NCI-H1694 (cell line): Measurements from ENCODE around the gene HIVEP3.

Experiments
- DNase-seq: peaks from one replicate; lab custom pipeline; 2025; lab: John Stamatoyannopoulos, UW

The HIVEP3 gene

DNA sequence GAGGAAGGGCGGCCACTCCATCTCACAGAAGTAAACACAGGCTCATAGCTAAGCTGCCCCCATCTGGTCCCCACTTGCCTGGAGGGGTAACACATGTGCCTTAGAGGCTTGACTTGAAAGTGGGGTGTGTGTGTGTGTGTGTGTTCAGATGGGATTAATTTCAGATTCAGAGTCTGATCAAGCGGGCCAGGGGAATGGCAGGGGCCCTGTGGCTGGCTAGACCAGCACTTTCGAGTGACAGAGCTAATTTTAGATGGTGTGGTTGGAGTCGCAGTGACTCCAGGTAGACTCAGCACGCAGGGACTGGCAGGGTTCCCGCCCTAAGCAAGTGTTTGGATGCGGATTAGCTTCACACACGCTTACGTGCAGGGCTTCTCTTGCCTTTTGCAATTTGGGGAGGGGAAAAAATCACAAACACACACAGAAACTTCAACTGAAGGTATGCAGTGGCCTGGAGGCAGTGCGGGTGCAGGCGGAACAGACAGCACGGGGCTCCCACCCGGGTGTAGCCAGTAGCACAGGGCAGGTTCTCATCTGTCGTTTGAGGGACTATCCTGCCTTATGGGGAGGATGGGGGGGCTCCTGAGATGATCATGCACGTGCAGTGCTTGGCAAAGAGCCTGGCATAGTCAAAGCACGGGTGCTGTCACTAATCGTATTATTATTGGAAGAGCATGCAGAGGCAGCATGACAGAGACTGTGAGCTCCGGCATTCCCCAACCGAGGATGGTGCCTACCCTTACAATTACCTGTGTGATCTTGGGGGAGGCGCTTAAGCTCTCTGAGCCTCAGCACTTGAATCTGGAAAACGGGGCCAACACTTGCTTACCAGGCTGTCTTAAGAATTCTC lies 435.5 kb downstream of the HIVEP3 start:
- peak; percentile 22 for DNase-seq

GRCh38 chr1:41482001-41482765 lies 436.5 kb downstream of the HIVEP3 start:
- peak; percentile 44 for DNase-seq

DNA sequence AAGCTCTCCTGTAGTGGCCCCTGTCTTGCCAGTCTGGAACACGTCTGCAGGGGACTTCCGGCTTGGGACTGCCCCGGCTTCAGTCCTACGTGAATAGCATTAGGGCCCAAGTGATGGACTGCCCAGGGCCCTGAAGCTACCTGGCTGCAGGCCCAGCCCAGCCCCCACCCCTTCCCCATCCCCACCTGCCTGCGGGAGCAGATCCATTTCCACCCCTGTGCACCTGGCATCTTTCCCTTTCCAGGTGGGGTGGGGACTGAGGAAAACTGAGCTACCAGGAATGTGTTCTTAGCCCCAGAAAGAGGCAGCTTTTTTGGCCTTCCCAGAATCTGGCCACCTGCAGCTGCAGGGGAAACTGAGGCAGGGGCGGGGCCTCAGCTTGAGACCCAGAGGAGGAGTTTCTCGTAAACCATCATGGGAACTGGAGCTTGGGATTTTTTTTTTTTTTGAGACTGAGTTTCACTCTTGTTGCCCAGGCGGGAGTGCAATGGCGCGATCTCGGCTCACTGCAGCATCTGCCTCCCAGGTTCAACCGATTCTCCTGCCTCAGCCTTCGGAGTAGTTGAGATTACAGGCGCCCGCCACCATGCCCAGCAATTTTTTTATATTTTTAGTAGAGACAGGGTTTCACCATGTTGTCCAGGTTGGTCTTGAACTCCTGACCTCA lies 437.5 kb downstream of the HIVEP3 start:
- DNase-seq, result no peak

GRCh38 chr1:41480204-41481108 lies 438.3 kb downstream of the HIVEP3 start:
- no peak for DNase-seq

- no peak for DNase-seq
These were observed 438.9 kb downstream of the HIVEP3 start for GRCh38 chr1:41479808-41480160.

DNA sequence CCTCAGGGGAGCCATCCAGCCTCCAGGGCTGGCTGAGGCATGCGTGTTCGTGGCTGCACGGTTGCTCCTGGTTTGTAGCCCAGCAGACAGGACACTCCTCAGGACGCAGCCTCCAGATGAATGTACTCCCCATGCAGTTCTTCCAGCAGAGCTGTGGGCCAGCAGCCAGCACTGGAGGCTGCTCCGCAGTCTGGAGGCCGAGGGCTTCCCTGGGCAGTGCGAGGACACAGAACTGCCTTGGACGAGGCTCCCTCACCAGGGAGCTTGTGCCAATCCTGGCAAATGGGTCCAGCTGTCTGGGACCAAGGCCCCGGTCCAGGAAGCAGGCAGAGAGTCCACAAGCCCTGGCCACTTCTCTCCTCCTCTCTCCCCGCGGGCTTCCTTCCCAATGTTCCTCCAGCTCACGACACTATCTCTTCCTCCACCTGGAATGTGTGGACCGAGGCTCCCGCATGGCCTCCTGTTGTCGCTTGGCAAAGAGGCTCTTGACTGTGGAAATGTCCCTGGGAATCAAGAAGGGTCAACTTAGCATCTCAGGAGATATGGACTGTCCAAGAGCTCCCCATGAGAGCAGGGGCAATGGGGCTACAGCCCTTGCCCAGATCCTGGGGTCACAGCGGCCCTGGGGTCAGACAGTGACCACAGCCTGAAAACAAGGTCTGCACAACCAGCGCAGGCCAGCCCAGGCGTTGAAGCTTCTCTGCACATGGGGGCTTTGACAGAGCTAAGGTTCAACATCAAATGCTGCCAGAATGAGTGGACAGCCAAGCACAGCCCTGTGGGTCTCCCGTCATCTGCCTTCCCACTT lies 439.5 kb downstream of the HIVEP3 start:
- DNase-seq, result no peak

DNA sequence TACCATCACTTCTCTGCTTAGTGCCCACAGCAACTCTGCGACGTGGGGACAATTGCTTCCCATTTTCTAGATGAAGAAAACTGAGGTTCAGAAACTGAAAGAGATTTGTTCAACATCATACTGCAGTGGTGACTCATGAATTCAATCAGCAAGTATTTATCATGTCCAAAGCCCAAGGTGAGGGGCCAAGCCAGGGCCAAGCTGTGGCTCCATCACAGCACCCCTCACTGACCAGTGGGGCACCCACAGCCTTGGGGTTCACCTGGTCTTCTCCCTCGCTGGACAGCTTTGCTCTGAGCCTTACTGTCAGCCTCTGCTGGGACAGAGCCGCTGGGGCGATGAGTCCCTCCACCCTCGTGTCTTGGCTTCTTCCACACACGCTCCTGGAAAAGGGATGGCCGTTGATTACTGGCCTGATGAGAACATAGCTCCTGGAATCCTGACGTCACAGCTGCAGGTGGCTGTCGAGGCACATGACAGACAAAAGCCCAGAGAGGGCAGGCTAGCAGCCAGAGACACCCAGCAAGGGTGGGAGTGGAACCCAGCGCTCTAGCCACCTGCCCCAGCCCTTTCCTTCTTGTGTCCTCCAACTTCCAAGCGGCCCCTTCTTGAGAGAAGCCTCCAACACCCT lies 440.5 kb downstream of the HIVEP3 start:
- no peak for DNase-seq

GRCh38 chr1:41476807-41477361 lies 441.8 kb downstream of the HIVEP3 start:
- DNase-seq, result no peak

DNA sequence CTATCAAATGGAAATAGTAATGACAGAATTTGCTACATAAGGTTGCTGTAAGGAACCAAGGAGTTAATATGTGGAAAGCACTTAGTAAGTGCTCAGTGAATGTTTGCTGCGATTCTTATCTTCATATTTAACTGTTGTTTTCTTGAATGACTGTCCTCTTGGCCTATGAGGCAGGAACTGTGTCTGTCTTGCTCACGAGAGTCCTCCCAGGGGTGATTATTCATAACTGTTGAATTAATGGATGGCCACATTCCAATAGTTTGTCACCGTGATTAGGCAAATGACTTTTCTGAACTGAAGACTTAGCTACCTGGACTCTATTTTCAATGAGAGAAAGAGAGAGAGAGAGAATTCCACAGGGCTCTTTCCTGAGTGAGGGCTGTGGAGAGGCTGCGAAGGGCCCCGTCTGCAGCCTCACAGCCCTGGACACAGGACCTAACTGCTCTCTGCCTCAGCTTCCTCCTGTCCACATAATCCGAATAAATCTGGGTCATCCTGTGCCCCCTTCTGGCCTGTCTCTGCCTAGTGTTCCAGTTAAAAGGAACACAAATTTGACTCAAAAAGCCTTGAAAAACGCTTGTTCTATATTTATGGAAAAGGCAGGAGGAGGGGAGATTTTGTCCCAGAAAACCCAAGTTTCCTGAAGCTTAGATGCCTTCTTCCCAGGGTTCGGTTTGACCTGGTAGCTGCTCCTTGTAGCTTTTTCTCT lies 442.7 kb downstream of the HIVEP3 start:
- no peak for DNase-seq

DNA sequence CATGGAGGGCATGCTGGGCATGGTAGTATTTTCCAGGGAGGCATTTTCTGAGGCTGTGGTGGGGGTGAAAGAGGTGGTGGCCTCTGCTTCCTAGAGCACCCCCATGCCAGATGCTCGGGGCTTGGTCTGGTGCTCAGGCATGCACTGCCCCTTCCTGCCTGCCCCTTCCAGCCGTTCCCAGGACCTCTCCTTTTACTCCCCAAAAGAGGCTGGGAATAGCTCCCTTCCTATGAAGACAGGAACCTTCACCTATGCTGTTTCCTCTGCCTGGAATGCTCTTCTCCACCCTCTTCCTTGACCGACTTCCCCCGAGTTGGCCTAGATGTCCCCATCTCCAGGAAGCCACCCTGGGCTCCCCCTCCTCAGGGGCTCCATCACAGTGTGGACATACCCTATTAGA lies 443.4 kb downstream of the HIVEP3 start:
- DNase-seq, result no peak

GRCh38 chr1:41474490-41475271 lies 444.0 kb downstream of the HIVEP3 start:
- DNase-seq, result peak; percentile 69

DNA sequence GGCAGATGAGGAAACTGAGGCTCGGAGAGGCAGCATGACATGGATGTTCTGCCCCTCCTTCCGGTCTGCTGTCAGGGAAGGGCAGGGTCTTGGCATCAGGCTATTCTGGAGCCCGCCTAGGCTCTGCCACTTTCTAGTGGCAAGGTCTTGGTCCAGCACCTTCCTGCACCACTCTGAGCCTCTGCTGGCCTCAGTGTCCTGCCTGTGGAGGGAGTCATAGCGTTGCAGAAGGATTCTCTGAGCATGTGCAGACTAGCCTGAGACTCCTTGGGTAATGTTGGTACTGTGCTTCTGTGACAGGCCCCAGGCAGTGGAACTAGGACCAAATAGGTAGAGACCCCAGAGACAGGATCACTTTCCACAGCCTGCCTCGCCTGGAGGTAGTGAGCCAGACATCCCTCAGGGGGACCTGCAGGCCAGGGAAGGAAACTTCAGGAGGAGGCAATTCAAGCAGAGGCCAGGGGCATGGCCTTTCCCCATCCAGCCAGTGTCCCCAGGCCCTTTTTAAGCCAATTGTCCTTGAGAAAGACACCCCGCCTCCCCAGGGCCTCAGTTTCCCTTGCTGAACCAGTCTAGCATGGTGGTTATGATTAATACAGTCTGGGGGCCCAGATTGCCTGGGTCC lies 444.9 kb downstream of the HIVEP3 start:
- DNase-seq, result no peak

- DNase-seq, result no peak
These were observed 447.1 kb downstream of the HIVEP3 start for GRCh38 chr1:41471658-41472057.

- DNase-seq, result no peak
These were observed 449.0 kb downstream of the HIVEP3 start for GRCh38 chr1:41469706-41470105.

- DNase-seq, result no peak
These were observed 450.5 kb downstream of the HIVEP3 start for GRCh38 chr1:41468122-41468762.

DNA sequence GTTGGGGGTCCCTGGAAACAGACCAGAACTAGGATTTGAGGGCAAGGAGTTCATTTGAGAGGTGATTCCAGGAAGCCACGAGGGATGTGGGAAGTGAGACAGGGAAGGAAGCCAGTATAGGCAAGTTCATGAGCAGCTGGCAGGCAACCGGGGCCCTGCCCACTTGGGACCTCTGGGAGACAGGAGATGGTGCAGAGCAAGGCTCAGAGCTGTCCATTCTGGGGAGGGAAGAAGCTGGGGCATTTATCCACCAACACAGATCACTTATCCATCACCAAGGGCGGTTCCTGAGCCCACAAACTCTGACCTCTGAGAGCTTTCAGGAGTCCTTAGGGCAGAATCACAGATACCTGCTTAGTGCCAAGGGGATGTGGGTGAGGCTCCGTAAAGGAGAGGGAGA lies 451.0 kb downstream of the HIVEP3 start:
- DNase-seq, result no peak

DNA sequence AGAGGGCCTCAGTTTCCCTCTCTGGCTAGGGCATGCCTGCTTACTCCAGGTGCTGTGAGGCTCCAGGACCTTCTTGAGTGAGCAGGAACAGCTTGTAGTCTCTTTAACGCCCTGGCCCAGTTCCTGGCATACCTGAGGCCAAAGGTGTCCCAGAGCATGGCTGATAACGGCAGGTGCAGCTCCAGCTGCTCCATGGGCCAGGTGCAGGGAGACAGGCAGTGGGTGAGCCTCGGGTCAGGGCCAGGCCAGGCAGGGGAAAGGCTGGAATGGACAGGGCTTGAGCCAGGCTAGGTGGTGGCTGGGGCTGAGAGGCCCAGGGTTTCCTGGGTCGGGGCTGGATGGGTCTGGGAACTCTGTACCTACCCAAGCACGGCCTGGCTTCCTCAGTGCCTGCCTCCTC lies 452.6 kb downstream of the HIVEP3 start:
- DNase-seq, result no peak

GRCh38 chr1:41465741-41466140 lies 453.0 kb downstream of the HIVEP3 start:
- DNase-seq, result no peak
